Measurements from ENCODE around the gene PTPRN. TPM values are rescaled to one million over a fixed set of nuclear protein-coding genes. Genes with fewer than 3 reads are reported as not detected.
A peak's percentile ranks its signal among the peaks of the same experiment; 100 is the strongest.

PTPRN gene
- total RNA-seq, 1 donor from 2014 or later, result 0.60 TPM

DNA sequence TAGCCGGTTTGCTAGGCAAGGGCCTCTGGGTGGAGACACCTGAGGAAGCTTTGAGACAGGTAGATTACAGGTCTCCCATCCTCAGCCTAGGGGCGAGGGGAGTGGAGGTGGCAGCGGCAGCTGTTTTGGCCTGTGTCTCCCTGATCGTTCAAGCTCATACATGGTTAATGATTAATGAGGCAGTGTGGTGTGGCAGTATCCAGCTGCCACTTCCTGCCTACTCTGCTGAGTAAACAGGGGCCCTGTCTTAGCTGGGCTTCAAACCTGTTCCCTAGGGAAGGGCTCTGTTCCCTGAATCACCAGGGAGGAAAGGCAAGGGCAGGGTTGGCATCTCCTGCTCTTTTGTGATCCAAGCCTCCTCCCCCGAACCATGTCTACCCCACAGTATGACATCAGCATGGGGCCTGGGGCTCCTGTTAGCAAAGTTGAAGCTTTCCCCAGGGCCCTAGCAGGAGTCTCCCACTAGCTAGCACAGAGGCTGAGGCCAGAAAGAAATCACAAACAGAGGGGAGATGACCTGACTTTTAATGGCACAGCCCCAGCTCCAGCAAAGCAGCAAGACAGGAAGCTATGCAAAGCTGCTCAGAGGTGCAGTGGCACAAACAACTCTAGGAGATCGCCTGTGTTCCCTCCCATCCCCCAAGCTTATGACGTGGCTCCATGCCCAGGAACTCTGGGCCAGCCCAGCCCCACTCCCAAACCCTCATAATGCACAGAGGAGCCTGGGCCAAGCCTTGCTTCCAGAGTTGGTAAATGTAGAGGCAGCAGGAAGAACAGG lies 59.8 kb downstream of the PTPRN start:
- no peaks in the 10 kb centered on the region for H3K9me3 ChIP-seq (ENCODE audit: low read depth)
- H3K4me1 Mint-ChIP-seq, result peaks cover 20% of the 10 kb centered on the region
- peaks cover 2% of the 10 kb centered on the region for H3K36me3 Mint-ChIP-seq
- TF ChIP-seq EZH2 (IDR thresholded peaks at IDR 0.05) (no peak), EZH2phosphoT487 (IDR thresholded peaks at IDR 0.05) (no peak)
- TF ChIP-seq, protein P1, sequence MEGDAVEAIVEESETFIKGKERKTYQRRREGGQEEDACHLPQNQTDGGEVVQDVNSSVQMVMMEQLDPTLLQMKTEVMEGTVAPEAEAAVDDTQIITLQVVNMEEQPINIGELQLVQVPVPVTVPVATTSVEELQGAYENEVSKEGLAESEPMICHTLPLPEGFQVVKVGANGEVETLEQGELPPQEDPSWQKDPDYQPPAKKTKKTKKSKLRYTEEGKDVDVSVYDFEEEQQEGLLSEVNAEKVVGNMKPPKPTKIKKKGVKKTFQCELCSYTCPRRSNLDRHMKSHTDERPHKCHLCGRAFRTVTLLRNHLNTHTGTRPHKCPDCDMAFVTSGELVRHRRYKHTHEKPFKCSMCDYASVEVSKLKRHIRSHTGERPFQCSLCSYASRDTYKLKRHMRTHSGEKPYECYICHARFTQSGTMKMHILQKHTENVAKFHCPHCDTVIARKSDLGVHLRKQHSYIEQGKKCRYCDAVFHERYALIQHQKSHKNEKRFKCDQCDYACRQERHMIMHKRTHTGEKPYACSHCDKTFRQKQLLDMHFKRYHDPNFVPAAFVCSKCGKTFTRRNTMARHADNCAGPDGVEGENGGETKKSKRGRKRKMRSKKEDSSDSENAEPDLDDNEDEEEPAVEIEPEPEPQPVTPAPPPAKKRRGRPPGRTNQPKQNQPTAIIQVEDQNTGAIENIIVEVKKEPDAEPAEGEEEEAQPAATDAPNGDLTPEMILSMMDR (IDR thresholded peaks at IDR 0.05), result no peak
- H3K79me2 ChIP-seq (ENCODE audit: low read depth), result peaks cover 11% of the 10 kb centered on the region
- peaks cover 36% of the 10 kb centered on the region for H3K27me3 ChIP-seq
- no peak overlapping the region for H3K4me3 ChIP-seq
- DNase-seq (ENCODE audit: low spot score), result no peak
- no peaks in the 10 kb centered on the region for H3K36me3 ChIP-seq
- H3K4me1 ChIP-seq, result peaks cover 7% of the 10 kb centered on the region
- peaks cover 5% of the 10 kb centered on the region for H4K20me1 ChIP-seq (ENCODE audit: low read depth)
- no peak overlapping the region for H3K4me3 Mint-ChIP-seq
- no peak overlapping the region for H3K4me2 ChIP-seq
- no peak overlapping the region for H3K9ac ChIP-seq
- H3K27me3 Mint-ChIP-seq (ENCODE audit: insufficient read depth, low read depth), result peaks cover 35% of the 10 kb centered on the region
- no peak overlapping the region for H3K27ac Mint-ChIP-seq
- H3K9me3 Mint-ChIP-seq, result no peaks in the 10 kb centered on the region
- no peak overlapping the region for H2AFZ ChIP-seq (replicated peaks)
- H3F3A ChIP-seq (ENCODE audit: low read depth), result peaks cover 11% of the 10 kb centered on the region
- no peak overlapping the region for H3K27ac ChIP-seq

GRCh38 chr2:219248845-219249202 lies 60.4 kb downstream of the PTPRN start:
- Histone ChIP-seq H3K4me2 (no peak overlapping the region), H3K27ac (no peak overlapping the region), H3K4me1 (peaks cover 7% of the 10 kb centered on the region)

GRCh38 chr2:219247678-219248642 lies 61.2 kb downstream of the PTPRN start:
- H3K27ac ChIP-seq, result no peak overlapping the region
- Mint-ChIP-seq H3K36me3 (peaks cover 2% of the 10 kb centered on the region), H3K4me1 (peaks cover 19% of the 10 kb centered on the region), H3K27ac (no peak overlapping the region), H3K9me3 (no peaks in the 10 kb centered on the region), H3K27me3 (ENCODE audit: insufficient read depth, low read depth) (peaks cover 24% of the 10 kb centered on the region), H3K4me3 (peak overlapping the region; percentile 24)
- no peaks in the 10 kb centered on the region for H4K20me1 ChIP-seq (ENCODE audit: low read depth)
- TF ChIP-seq EZH2 (IDR thresholded peaks at IDR 0.05), result no peak
- TF ChIP-seq, protein P1 (IDR thresholded peaks at IDR 0.05), result no peak
- no peak for TF ChIP-seq EZH2phosphoT487 (IDR thresholded peaks at IDR 0.05)
- H3K4me3 ChIP-seq, result no peak overlapping the region
- H3K9me3 ChIP-seq (ENCODE audit: low read depth), result no peaks in the 10 kb centered on the region
- peaks cover 21% of the 10 kb centered on the region for H3K27me3 ChIP-seq
- H3K9ac ChIP-seq, result no peak overlapping the region
- no peak for DNase-seq (ENCODE audit: low spot score)
- H2AFZ ChIP-seq (replicated peaks), result no peak overlapping the region
- H3K4me1 ChIP-seq, result no peaks in the 10 kb centered on the region
- peaks cover 11% of the 10 kb centered on the region for H3K79me2 ChIP-seq (ENCODE audit: low read depth)
- H3K36me3 ChIP-seq, result no peaks in the 10 kb centered on the region
- H3F3A ChIP-seq (ENCODE audit: low read depth), result peaks cover 12% of the 10 kb centered on the region
- H3K4me2 ChIP-seq, result no peak overlapping the region

More at GRCh38 chr2:219248845-219249202, 60.4 kb downstream of the PTPRN start:
- Mint-ChIP-seq H3K9me3 (no peaks in the 10 kb centered on the region), H3K27me3 (ENCODE audit: insufficient read depth, low read depth) (peaks cover 32% of the 10 kb centered on the region), H3K4me1 (peaks cover 22% of the 10 kb centered on the region), H3K4me3 (no peak overlapping the region), H3K36me3 (peaks cover 2% of the 10 kb centered on the region), H3K27ac (no peak overlapping the region)
- no peaks in the 10 kb centered on the region for H3K9me3 ChIP-seq (ENCODE audit: low read depth)
- H3K79me2 ChIP-seq (ENCODE audit: low read depth), result peaks cover 11% of the 10 kb centered on the region
- H3K36me3 ChIP-seq, result no peaks in the 10 kb centered on the region
- DNase-seq (ENCODE audit: low spot score), result no peak
- TF ChIP-seq EZH2phosphoT487 (IDR thresholded peaks at IDR 0.05) (no peak), EZH2 (IDR thresholded peaks at IDR 0.05) (no peak)
- TF ChIP-seq, protein P1 (IDR thresholded peaks at IDR 0.05), result no peak
- no peak overlapping the region for H3K9ac ChIP-seq
- peaks cover 30% of the 10 kb centered on the region for H3K27me3 ChIP-seq
- H3K4me3 ChIP-seq, result no peak overlapping the region
- peaks cover 12% of the 10 kb centered on the region for H3F3A ChIP-seq (ENCODE audit: low read depth)
- H2AFZ ChIP-seq (replicated peaks), result no peak overlapping the region
- peaks cover 5% of the 10 kb centered on the region for H4K20me1 ChIP-seq (ENCODE audit: low read depth)

Data from neural progenitor cell (in vitro differentiated cells).